HL-60 (cell line): ENCODE data around the gene INPP4B.

Source experiments
- CTCF ChIP-seq: IDR thresholded peaks from one replicate; pipeline ENCODE4 v1.5.1; 2011; ENCODE audit warnings: low read length, control low read depth, inconsistent platforms; ENCODE audit not compliant: insufficient read depth
- POLR2AphosphoS5 ChIP-seq: IDR thresholded peaks from 2 replicates; pipeline ENCODE4 v1.6.1; 2012; ENCODE audit warnings: low read depth

GRCh38 chr4:142091085-142091513 lies 755.0 kb downstream of the INPP4B start:
- TF ChIP-seq POLR2AphosphoS5, result no peak
- no peak for TF ChIP-seq CTCF
